Hematopoietic multipotent progenitor cell treated with erythropoietin and hydrocortisone succinate and interleukin-3 and kit ligand, for 17 days (in vitro differentiated cells): Measurements from ENCODE around the gene FNDC5.

Experiments
- DNase-seq: peaks from one replicate; pipeline ENCODE4 v3.0.0-alpha.2; 2015; ENCODE audit warnings: low spot score

The FNDC5 gene

DNA sequence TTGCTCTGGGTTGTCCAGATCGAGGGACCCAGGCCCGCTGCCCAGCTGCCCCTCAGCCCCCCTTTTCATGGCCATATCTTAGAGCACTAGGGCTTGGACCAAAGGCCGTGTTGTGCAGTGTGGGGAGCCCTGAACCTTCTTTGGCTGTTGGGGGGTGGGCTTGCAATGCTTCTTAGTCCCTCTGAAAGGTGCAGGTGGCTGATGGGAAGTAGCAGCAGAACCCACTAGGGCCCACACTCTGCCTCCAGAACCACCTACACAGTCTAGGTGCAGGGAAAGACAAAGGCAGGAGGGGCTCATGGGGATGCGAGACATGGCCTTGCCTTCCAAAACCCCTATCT, 13.3 kb upstream of the FNDC5 start:
- DNase-seq: no peak

DNA sequence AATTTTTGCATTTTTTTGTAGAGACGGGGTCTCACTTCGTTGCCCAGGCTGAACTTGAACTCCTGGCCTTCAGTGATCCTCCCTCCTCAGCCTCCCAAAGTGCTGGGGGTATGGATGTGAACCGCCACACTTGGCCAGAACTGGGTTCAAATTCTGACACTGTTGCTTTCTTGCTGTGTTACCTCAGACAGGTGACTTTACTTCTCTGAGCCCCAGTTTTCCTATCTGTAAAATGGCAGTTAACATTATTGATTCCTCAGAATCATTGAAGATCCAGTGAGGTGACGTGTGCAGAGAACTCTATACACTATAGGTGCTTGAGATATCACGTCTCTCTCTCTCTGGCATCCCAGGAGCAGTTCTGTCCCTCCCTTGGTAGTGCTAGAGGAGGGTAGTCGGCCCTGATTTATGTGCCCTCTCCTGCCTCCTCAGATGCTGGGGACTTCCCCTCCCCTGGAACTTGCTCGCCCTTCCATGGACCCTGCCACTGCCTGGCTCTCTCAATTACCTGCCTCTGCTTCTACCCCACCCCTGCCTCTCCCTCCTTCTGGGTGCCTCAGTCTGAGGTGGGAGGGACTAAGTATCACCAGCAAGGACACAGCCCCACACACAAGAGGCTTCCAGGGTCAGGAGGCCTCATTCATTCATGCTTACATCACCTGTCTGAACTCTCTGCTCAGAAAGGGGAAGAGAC, 12.8 kb upstream of the FNDC5 start:
- no peak for DNase-seq

DNA sequence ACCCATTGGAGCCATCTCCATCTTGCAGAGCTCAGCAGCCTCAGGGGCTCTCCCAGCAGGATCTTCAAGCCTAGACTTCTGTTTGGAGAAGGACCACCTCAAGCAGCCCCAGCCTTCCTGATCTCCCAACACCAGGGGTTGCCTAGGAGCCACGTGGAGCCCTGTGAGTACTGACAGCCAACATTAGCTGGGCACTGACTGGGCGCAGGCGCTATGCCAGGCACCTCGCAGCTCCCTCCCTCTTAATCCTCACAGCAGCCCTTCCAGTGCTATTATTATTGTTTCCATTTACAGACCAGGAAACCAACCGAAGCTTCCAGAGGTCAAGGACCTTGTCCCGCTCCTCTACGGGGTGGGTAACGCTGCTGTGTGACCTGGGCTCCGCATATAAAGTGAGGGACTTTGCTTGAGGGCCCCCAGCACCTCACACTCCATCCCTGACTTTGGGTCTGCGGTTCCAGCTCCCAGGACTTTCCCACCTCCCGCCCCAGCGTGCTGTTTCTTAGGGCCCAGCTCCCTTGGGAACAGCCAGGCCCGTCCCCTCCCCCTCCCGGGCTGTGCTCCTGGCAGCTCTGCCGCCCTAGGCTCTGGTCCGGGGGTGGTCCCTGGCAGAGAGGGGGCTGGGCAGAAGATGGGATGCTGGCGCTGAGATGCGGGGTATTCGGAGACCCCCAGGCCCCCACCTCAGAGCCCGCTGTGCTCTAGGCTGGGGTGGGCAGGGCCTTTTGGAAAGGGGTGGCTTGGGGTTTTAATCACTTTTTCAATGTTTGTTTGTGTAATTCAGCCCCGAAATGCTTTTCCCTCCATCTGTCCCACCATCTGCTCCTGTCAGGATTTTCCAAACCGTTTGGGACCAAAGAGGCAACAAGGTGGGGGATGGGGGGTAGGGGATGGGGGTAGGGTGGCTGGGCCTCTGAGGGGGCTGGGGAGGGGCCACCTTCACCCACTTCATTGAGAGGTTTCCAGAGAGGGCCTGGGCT, 11.4 kb upstream of the FNDC5 start:
- DNase-seq: no peak

DNA sequence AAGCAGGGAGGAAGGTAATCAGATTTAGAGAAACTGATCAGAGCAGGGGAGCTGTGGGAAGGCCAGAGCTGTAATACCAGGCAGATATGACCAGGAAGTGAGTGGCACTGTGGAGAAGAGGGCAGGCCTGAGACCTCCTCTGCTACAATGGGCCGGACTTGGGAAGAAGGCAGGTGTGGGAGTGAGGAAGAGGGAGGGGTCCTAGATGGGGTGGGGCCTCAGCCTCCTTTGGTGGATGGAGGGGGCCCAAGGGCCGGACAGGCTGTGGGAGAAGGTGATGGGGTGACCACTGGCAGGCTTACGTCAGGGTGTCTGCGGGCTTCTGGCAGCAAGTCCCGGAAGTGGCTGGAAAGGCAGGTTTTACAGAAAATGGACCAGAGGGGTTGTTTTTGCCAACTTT, 10.6 kb upstream of the FNDC5 start:
- no peak for DNase-seq

DNA sequence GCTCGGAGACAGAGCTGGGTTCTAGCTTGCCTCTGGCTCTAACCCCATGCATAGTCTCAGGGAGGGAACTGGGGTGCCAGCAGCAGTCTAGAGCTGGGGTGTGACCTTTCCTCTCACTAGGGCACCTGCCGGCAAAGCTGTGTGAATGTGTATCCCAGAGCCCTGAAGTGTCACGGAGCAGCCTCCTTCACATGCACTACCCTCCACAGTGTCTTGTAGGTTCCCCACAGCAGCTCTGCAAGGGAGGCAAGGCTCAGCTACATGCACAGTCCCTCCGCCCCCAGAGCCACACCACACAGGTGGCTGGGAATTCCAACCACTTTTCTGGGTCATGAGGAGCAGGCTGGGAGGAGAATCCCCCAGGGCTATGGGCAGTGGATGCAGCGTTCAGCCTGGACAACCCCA, 7.9 kb upstream of the FNDC5 start:
- DNase-seq: no peak

DNA sequence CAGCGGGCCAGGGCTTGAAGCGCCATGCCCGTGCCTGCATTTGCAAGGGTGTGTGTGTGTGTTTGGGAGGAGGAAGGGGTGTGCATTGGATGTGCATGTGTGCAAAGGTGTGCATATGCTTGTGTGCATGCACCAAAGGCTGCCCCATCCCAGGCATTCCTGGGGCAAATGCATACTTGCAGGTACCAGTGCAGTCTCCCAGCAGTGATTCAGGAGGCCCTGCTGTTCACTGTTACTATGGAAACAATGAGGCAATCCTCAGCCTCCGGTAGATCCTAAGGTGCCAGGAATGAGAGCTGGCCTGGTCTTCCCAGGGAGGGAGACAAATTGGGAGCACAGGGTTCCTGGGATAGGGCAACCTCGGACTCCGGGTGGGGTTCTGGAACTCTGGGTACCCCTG, 7.5 kb upstream of the FNDC5 start:
- DNase-seq: no peak

DNA sequence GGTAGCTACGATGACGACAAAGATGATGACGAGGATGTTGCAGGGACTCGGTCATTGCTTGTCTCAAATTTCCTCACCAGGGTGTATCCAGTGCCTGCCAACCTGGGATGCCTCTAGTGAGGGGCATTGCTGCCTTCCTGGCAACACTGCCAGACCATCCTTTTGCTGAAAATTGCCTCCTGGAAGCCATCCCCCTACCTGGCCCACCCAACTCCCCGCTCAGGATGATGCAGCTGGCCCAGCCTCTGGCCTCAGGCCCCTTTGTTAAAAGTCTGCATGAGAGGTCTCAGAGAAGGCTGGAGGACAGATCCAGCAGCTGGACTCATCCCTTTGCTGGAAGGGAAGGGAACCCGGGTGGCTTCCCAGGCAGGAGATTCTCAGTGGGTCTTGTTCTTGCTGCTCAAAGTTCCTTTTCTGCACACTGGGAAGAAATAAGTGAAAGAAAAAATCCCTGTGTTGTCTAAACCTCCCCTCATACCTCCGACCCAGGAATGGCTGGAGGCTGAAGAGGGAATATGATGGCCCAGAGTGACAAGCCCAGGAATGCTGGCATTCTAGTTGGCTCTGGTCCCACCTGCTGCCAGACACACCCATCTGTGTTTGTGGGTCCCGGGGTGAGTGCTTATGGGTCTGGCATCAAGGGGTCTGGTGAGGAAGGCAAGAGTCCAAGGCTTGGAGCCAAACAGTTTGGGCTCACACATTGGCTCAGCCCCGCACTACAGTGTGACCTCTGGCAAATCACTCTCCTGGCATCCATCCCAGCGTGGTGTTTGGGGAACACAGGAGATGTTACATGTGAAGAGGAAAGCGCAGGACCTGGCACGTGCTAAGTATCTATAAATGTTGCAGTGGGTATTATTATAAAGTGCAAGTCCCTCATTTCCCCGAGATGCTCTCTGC, 6.7 kb upstream of the FNDC5 start:
- DNase-seq: no peak

DNA sequence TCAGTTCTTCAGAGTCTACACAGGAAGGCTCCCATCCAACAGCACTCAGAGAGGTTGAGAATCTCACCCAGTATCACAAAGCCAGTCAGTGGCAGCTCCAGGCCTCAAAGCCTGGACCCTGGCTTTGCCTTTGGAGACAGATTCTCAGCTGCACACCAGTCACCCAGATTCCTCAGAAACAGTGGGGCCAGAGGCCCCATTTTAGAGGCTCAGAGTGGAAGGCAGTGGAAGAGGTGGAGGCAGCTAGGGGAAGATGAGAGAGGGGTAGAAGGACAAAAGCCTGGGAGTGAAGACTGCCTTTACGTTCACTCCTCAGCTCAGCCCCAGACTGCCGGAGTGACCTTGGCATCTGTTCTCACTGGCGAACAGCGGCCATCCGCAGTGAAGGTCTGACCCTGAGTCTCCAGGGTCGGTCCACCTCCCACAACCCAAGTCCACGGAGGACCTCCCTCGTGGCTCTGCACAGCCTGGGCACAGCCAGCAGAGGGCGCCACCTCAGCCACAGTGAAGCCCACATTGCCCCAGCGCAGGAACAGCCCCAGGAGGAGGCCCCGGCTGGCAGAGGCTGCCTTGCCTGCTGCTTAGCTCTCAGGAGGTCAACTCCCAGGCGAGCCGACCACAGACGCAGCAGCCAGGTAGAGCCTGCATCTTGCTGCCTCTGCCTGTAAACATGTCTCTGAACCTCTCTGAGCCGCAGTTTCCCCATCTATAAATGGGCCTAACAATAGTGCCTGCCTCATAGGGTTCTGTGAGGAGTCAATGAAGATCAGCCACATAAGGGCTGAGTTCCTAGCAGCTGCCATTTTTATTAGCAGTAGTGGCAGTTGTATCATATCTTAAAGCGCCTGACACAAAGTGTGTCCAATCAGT, 5.9 kb upstream of the FNDC5 start:
- peak; percentile 62 for DNase-seq

DNA sequence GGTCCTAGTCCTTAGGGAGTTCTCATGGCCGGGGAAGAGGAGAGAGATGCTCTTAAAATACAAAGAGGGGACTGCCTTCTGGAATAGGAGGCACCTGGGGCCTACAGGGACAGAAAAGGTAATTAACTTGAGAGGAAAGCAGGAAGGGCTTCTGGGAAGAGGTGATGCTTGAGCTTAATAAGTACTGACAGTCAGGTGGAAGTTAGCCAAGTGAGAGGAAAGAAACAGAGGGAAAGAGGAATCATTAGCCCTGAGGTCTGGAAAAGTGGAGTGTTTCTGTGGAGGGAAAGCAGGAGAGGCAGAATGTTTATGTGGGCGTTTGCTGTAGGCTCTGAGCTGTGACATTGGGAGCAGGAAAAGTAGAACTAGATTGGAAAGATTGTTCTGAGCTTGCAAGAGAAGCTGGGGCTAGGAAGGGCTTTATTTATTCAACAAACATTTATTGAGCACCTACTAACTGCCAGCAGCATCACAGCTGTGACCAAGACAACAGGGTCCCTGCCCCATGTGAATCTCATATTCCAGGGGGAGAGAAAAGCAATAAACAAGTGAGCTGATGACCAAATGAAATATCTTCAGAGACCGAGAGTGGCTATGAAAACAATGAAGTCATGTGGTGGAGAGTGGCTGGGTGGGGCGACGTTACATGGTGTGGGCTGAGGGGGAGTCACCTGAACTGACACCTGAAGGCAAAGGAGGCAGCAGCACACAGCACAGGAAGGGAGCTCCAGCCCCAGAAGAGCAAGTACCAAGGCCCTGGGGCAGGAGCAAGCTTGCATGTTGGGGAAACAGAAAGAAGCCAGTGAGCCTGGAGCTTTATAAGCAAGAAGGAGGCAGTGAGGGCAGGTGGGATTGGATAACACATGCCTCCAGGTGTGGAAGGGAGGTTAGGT, 4.4 kb upstream of the FNDC5 start:
- no peak for DNase-seq

DNA sequence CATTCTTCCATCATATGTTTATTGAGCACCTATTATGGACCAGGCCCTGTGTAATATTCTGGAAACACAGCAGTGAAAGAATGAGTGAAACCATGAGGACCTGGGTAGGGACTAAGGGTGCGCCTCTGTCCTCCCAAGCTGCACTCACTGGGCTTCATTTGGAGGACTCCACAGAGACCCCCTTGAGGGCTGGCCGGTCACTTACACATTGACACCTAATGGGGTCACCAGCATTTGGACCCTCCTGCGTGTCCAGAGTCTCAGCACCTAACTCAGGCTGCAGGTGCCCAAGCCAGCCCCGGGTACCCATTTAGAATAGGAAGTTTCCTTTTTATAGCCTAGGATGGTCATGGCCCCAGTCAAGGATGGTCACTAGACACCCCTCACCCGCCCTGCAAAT, 2.8 kb upstream of the FNDC5 start:
- DNase-seq: no peak

DNA sequence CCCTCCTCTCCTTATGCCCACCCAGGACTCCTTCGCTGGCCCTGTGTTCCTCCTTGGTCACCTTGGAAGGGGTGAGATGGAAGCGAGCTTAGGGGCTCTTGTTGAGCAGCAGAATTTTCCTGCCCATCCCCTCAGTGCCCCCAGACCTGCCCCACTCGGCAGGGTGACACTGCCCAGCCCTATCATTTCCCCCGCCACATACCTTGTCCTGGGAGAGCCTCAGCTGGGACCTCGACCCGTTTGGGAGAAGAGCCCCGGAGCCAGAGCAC, 1.4 kb upstream of the FNDC5 start:
- DNase-seq: no peak

DNA sequence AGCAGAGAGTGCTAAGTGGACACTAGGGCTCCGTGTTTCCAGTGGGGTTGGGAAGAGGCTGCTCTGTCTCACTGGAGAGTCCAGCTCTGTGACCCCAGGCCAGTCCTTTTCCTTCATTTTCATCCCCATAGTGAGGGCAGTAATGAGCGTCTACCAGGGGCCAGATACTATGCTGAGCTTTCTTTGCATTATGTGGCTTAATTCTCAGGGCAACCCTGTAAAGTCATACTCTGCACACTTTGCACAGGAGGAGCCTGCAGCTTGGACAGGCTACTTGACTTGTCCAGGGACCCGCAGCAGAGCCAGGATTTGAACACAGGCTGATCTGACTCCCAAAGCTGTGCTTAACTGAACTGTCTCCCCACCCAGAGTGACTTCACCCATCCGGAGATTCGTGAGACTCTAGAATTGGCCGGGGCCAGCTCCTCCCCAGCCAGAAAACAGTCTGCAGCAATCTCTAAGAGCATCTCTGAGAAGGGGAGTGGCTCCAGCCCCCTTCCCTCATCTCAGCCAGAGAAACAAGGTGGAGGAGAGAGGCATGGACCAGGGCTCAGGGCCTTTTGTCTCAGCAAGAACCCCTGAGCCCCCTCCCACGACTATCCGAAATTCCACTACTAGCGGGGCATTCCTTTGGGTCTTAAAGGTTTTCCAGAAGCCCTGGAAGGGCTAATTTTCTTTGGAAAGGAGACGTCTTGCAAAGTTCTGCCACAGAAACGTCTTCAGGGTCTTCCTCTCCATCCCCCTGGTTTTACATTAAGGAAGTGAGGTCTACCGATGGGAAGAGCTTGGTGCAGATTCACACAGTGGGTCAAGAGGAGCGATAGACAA, 866 bp upstream of the FNDC5 start:
- no peak for DNase-seq

DNA sequence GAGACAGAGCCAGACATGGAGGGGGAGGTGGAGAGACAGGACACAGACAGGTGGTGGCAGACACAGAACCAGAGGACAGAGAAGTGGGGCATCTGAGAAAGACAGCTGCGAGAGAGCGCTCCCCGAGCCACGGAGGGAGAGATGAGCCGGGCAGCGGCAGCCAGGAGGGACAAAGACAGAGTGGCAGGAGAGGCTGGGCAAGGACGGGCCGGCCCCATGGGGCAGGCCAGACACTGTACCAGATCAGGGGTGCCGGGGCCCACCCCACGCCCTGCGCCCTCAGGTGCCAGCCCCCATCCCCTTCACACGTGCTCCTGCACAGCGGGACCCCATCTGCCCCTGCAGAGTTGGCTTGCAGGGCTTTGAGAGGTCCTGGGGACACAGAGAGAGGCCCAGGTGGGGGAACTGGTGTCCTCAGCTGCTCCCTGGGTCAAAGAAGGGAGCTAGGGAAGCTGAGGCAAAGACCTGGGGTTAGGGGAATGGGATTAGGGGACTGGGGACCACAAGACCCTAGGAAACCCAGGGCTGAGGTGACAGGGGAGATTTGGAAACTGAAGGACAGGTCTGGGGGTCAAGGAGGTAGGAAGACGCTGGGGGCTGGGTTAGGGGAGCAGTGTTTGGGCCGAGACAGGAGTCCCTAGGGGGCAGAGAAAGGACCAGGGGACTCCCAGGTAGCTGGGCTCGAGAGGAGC, 643 bp downstream of the FNDC5 start:
- DNase-seq: no peak

DNA sequence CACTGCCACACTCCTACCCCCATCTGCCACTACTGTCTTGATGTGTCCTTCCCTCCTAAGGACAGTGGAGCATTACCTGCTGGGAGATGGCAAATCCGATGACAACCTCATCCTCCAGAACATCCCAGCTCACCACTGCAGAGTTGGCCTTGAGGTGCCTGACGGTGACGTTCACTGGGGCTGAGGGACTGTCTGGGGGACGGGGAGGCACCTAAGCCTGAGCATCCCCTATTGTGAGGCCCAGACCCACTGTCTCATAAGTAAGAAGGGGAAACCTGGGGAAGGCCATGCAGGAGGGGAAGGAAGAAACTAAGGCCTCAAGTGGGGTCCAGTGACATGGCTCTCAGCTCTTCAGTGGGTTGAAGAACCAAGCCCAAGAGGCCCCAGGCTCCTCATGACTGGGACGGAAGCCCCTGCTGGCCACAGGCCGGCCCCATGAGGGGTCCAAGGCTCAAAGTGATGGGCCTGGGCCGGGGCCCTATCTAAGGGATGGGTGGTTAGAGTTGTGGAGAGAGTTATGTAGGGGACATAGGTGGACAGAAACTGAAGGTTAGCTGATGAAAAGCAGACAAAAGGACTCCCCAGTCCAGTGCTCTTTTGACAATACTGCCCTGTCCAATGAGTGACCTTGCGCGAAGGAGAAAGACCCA, 1.8 kb downstream of the FNDC5 start:
- DNase-seq: no peak

DNA sequence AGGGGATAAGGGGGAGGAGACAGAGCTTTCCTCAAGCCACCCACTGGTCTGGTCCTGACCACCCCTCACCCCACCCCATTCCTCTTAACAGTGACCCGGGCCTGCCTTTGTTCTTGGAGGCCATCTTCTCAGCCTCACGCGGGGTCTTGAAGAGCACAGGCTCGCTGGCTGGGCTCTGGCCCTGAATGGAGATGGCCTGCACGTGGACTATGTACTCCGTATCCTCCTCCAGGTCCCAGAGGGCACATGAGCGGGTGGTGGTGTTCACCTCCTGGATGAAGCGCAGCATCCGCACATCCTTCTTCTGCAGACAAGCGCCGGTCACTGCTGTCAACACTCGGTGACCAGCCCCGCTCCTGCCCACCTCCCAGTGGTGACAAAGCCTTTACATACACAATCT, 2.6 kb downstream of the FNDC5 start:
- DNase-seq: no peak

DNA sequence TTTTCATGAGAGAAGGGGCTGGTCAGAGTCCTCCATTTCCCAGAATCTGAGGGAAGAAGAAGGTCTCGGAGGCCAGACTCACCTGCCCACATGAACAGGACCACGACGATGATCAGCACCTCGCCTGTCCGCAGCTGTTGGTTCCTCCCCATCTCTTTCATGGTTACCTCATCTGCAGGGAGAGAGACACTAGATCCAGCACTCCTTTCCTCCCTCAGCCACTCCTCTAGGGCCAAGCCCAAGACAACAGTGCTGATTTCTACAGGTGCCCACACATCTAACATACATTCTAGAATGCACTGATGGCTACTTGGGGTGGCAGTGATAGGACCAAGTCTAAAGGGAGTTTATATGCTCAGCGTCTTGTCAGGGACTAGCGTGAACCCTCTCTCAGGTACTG, 3.0 kb downstream of the FNDC5 start:
- no peak for DNase-seq

DNA sequence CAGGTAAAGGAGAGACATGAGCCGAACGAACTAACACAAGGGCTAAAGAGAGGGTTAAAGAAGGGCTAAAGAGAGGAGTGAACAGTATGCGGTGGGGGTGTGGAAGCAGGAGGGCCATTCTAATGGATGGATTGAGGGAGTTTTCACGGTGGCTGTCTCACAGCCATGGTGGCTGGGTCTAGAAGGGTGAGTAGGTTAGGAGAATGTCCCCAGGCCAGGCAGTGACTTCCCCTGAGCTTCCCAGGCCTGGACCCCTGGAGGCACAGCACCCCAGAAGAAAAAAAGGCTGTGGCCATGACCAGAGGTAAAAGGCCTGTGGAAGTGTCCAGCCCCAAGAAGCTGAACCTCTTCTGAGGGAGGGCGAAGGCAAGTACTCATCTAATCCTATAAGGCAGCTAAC, 3.6 kb downstream of the FNDC5 start:
- DNase-seq: no peak

DNA sequence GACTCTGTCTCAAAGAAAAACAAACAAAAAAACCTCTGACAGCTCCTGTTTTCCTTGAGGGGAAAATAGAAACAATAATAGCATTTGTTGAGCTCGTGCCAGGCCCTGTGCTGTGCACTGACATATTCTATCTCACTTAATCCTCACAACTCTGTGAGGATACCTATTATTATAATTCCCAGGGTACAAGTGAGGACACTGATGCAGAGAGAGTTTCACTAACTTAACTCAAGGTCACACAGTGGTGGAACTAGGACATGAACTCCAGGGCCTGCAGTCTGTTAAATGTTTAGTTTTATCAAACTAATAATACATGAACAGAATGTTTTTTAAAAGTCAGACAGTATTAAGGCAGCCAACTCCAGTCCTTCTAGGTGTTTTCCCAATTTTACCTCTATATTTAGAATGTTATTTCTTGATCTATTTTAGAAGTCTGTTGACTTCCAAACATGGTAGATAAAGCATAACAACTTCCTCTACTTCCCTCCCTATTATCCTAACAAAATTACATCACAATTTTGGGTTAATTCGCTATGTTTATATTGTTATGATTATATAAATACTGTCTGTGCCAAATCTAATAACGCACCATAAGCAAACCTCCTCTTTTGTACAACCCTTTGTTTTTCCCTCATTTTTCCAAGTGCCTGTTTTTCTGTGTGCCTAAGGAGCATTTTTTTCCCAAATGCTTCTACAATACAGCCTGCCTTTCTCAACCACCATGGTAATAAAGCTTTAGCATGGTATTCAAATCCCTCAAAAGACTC, 4.9 kb downstream of the FNDC5 start:
- DNase-seq: no peak
